ENCODE results near the gene HYOU1. TPM values are rescaled to one million over a fixed set of nuclear protein-coding genes. Genes with fewer than 3 reads are reported as not detected.

Gene HYOU1
- total RNA-seq, 1 experiment from 2014 or later, result 228 TPM

- no peak for DNase-seq
- Histone ChIP-seq H3K14ac (ENCODE audit: insufficient read depth, low read length) (no peak overlapping the region), H2AFZ (ENCODE audit: low read length) (no peak overlapping the region), H3K23ac (ENCODE audit: insufficient read length, low read depth, low read length) (no peak overlapping the region), H3K23me2 (ENCODE audit: insufficient read length, low read depth, low read length, poor library complexity, severe bottlenecking) (peaks cover 4% of the 10 kb centered on the region), H3K18ac (ENCODE audit: insufficient read length, low read depth, low read length) (no peak overlapping the region), H4K20me1 (ENCODE audit: control insufficient read depth, insufficient read depth, insufficient read length) (no peaks in the 10 kb centered on the region), H3T11ph (ENCODE audit: low read length) (no peak overlapping the region), H2AK5ac (ENCODE audit: insufficient read length, low read length) (no peak overlapping the region), H2BK15ac (ENCODE audit: low read depth, low read length) (no peak overlapping the region), H2BK20ac (ENCODE audit: low read depth, low read length, poor library complexity, severe bottlenecking) (no peak overlapping the region), H3K27ac (ENCODE audit: insufficient read length, low read depth, low read length) (no peak overlapping the region), H3K79me1 (ENCODE audit: insufficient read depth, low read depth, low read length, poor library complexity, severe bottlenecking) (peaks cover 3% of the 10 kb centered on the region), H4K91ac (ENCODE audit: insufficient read length, low read depth, low read length) (no peak overlapping the region), H3K4me2 (ENCODE audit: insufficient read depth, insufficient read length, low read length) (no peak overlapping the region), H3K9me3 (ENCODE audit: control insufficient read depth, low read depth, low read length) (no peaks in the 10 kb centered on the region), H4K8ac (replicated peaks; ENCODE audit: insufficient read length, low read depth, low read length) (no peak overlapping the region), H2BK12ac (ENCODE audit: insufficient read length, low read depth, low read length) (no peak overlapping the region), H3K9ac (ENCODE audit: extremely low read depth, insufficient read length, low read length) (no peak overlapping the region), H3K56ac (ENCODE audit: insufficient read length, low read depth, low read length) (no peak overlapping the region), H2BK5ac (ENCODE audit: insufficient read length, low read length) (no peak overlapping the region), H2BK120ac (ENCODE audit: low read depth, low read length, poor library complexity, severe bottlenecking) (no peak overlapping the region), H3K4ac (ENCODE audit: low read depth, low read length) (no peak overlapping the region), H3K4me1 (ENCODE audit: insufficient read depth, low read length) (peaks cover 8% of the 10 kb centered on the region; the same call in 1 of the 2 replicates), H4K5ac (ENCODE audit: insufficient read length, low read depth, low read length) (no peak overlapping the region), H3K27me3 (ENCODE audit: insufficient read depth, low read length) (no peaks in the 10 kb centered on the region), H3K79me2 (ENCODE audit: insufficient read depth, low read length) (peaks cover 4% of the 10 kb centered on the region; the same call in 1 of the 2 replicates)
- Mint-ChIP-seq H3K36me3 (ENCODE audit: insufficient read depth in 1 of 3, low read depth in 3 of 3) (peaks cover 36 to 84% (median 81%) of the 10 kb centered on the region in 3 experiments), H3K9me3 (no peaks in the 10 kb centered on the region), H3K4me3 (0 out of 5 replicates have a peak overlapping the region, but pooled peaks of 1 of the 2 experiments have one; percentile 36), H3K27ac (peak overlapping the region in 2 of 3 experiments; percentile 78 to 91; a peak in 4 of 7 replicates), H3K27me3 (ENCODE audit: low read depth) (no peaks in the 10 kb centered on the region), H3K4me1 (peaks cover 24 to 27% of the 10 kb centered on the region in 2 experiments)
- TF ChIP-seq CTCF (conservative IDR thresholded peaks at IDR 0.05), result no peak
- no CpG with 5 or more reads among the region's 15 CpGs for WGBS (ENCODE audit: extremely low coverage, insufficient read length, low lambda C conversion rate)
Observed at GRCh38 chr11:119024430-119025098, 32.4 kb downstream of the HYOU1 start.

Measured in H9 (cell line).